ENCODE data around the gene SFTA2. TPM values are rescaled to one million over a fixed set of nuclear protein-coding genes. Genes with fewer than 3 reads are reported as not detected.

Gene SFTA2
- polyA plus RNA-seq, 1 donor from 2014 or later: 0.60 TPM

DNA sequence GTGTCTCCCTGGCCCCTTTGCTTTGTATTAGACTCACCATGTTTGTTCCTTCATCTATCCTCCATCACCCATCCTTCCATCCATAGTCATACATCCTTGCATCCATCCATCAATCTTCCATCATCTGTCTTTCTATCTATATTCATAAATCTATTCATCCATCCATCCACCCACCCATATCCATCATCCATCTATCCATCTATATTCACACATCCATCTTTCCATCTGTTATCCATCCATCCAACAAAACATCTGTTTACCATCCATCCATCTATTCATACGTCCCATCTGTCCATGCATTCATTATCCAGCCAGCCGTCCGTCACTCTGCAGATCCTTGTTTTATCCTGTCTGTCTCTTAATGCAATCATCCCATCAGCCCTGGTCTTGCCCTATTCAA is 37.0 kb downstream of the SFTA2 start:
- no peak overlapping the region for H3K4me3 Mint-ChIP-seq
- H3K36me3 Mint-ChIP-seq: peaks cover 8% of the 10 kb centered on the region
- peaks cover 0 to 4% (median 0%) of the 10 kb centered on the region in 3 donors for H3K4me1 Mint-ChIP-seq
- H3K27me3 Mint-ChIP-seq: peaks cover 3% of the 10 kb centered on the region
- H3K27ac Mint-ChIP-seq: no peak overlapping the region
- no peaks in the 10 kb centered on the region for H3K9me3 Mint-ChIP-seq

DNA sequence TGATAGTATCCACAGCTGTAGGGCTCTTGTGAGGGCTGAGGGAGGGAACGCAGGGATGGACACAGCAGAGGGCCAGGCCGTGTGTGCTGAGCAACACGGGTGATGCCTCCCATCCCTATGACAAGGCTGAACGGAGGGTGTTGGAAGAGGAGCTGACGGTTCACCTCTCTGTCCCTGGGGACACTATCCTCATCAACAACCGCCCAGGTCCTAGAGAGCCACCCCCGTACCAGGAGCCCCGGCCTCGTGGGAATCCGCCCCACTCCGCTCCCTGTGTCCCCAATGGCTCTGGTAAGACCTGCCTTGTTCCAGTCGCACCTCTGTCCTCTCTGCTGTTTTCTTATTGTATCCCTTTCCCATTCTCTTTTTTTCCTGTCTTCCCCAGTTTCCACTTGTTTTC is 37.6 kb downstream of the SFTA2 start:
- H3K4me1 Mint-ChIP-seq: peaks cover 0 to 4% (median 0%) of the 10 kb centered on the region in 3 donors
- no peak overlapping the region for H3K27ac Mint-ChIP-seq
- peaks cover 8% of the 10 kb centered on the region for H3K36me3 Mint-ChIP-seq
- peaks cover 3% of the 10 kb centered on the region for H3K27me3 Mint-ChIP-seq
- H3K9me3 Mint-ChIP-seq: no peaks in the 10 kb centered on the region
- H3K4me3 Mint-ChIP-seq: no peak overlapping the region

DNA sequence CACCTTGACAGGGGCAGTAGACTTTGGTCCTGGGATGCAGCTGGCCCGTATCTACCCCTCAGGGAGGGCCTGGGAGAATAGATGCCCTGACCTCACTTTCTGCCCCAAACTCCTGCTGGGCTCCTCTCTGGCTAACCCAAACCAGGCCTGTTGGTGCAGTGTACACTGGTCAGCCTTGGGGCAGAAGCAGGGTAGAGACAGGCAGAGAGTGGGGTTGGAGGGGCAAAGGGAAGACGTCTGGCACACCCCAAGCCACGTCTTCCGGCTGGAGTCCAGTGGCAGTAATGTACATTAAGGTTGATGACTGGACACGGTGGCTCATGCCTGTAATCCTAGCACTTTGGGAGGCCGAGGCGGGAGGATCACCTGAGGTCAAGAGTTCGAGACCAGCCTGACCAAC is 38.3 kb downstream of the SFTA2 start:
- Mint-ChIP-seq H3K27ac (peak overlapping the region in 1 of 3 donors; percentile 39), H3K9me3 (no peaks in the 10 kb centered on the region), H3K36me3 (peaks cover 8% of the 10 kb centered on the region)

DNA sequence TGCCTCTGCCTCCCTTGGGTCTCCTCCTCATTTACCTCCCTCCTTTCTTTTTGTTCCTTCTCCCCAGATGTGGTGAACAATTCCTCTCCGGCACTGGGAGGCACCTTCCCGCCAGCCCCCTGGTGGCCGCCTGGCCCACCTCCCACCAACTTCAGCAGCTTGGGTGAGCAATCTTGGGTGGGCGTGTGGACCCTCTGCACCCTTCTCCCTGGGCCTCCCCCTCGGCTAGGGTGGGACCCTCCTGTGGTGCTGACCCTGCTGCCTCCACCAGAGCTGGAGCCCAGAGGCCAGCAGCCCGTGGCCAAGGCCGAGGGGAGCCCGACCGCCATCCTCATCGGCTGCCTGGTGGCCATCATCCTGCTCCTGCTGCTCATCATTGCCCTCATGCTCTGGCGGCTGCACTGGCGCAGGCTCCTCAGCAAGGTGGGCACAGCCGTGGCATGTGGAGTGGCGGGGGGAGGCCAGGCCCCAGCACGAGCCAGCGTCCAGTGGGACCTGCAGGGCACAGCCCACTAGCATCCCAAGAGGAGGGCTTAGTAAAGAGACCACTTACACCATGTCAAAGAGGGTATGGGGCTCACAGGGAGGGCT is 38.9 kb downstream of the SFTA2 start:
- Mint-ChIP-seq H3K27ac (peak overlapping the region in 1 of 3 donors; percentile 39), H3K27me3 (peaks cover 3% of the 10 kb centered on the region), H3K4me3 (no peak overlapping the region), H3K36me3 (peaks cover 8% of the 10 kb centered on the region), H3K9me3 (no peaks in the 10 kb centered on the region), H3K4me1 (peaks cover 0 to 4% (median 4%) of the 10 kb centered on the region in 3 donors)

More for the DNA sequence above, 38.3 kb downstream of the SFTA2 start:
- peaks cover 3% of the 10 kb centered on the region for H3K27me3 Mint-ChIP-seq
- peaks cover 0 to 4% (median 0%) of the 10 kb centered on the region in 3 donors for H3K4me1 Mint-ChIP-seq
- no peak overlapping the region for H3K4me3 Mint-ChIP-seq

DNA sequence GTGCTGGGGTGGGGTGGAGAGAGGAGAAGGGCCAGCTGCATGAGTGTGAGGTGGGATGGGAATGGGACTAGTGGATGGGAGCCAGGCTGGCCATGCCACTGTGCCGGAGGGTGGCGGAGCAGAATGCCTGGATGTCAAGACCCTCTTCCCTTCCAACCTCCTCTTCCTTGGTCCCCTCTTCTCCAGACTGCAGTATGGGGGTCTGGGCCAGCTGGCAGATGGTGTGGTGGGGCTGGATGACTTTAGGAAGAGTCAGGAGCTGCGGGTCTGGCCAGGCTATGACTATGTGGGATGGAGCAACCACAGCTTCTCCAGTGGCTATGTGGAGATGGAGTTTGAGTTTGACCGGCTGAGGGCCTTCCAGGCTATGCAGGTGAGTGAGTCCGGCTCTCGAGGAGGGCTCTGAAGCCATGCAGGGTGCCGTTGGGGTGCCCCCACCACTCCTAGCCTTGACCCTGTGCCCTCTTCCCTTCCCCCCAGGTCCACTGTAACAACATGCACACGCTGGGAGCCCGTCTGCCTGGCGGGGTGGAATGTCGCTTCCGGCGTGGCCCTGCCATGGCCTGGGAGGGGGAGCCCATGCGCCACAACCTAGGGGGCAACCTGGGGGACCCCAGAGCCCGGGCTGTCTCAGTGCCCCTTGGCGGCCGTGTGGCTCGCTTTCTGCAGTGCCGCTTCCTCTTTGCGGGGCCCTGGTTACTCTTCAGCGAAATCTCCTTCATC is 40.0 kb downstream of the SFTA2 start:
- Mint-ChIP-seq H3K4me1 (peaks cover 0 to 8% (median 4%) of the 10 kb centered on the region in 3 donors), H3K36me3 (peaks cover 8% of the 10 kb centered on the region), H3K27ac (no peak overlapping the region), H3K9me3 (no peaks in the 10 kb centered on the region), H3K27me3 (peaks cover 3% of the 10 kb centered on the region), H3K4me3 (no peak overlapping the region)

DNA sequence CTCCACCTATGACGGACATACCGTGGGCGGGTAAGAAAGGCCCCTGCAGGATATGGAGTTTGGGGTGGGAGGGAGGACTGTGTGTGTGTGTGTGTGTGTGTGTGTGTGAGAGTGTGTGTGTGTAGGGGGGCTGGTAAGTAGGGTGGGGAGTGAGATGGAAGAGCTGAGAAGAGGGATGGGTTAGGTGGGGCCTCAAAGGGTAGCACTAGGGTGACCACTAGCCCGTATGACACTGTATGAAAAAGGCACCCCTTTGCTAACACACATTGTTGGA is 40.6 kb downstream of the SFTA2 start:
- Mint-ChIP-seq H3K4me1 (peaks cover 4 to 8% (median 8%) of the 10 kb centered on the region in 3 donors), H3K36me3 (peaks cover 8% of the 10 kb centered on the region), H3K9me3 (no peaks in the 10 kb centered on the region), H3K27me3 (peaks cover 5% of the 10 kb centered on the region), H3K4me3 (no peak overlapping the region), H3K27ac (no peak overlapping the region)

DNA sequence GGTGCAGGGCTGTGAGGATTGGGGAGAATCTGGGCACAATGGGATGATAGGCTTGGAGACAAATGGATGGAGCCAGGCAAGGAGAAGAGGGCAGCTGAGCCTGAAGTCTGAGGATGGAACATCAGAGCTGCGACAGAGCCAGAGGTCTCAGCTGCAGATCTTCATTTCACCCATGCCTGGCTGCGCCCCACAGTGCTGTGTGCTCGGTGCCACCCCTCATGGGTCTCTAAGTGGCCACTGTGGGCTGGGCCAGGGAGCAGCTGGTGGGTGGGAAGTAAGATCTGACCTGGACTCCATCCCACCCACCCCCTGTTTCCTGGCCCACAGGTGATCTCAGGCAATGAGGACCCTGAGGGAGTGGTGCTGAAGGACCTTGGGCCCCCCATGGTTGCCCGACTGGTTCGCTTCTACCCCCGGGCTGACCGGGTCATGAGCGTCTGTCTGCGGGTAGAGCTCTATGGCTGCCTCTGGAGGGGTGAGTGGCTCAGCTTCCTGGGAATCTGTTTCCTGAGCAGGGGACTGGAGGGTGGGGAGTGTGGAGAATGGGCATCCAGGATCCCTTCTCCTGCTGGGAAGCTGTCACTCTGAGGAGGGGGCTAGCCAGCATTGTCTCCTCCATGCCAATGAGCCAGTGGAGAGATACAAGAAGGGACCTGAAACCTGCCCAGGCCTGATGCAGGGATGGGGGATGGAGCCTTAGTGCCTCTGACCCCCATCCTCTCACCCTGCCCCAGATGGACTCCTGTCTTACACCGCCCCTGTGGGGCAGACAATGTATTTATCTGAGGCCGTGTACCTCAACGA is 41.1 kb downstream of the SFTA2 start:
- peaks cover 8 to 13% (median 12%) of the 10 kb centered on the region in 3 donors for H3K4me1 Mint-ChIP-seq
- H3K27ac Mint-ChIP-seq: no peak overlapping the region
- no peaks in the 10 kb centered on the region for H3K9me3 Mint-ChIP-seq
- peaks cover 5% of the 10 kb centered on the region for H3K27me3 Mint-ChIP-seq
- H3K36me3 Mint-ChIP-seq: peaks cover 8% of the 10 kb centered on the region
- H3K4me3 Mint-ChIP-seq: no peak overlapping the region

DNA sequence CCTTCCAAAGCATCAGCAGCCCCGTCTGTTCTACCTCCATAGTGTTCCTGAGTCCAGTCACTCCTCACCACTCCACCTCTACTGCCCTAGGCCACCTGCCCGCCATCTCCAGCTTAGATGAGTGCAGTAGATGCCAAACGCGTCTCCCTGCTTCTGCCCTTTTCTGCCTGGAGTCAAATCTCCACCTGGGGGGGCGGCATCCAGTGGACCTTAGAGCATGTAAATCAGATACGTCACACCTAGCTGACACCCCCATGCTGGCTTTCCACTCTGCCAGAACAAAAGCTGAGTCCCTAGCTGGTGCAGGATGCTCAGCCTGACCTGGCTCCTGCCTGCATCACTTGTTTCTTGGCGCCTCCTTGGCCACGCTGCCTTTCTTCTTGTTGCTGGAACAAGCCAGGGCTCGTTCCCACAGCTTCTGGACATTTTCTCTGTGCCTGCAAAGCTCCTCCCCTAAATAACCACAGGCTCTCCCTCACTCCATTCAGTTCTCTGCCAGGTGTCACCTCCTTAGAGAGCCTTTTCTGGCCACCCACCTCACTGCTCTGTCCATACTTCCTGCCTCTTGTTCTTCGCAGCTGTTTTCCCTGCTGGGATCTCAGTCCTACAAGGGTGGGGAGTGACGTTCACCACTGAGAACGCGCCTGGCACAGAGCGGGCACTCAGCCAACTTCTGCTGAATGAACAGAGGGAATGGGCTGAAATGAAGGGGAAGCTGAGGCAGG is 41.9 kb downstream of the SFTA2 start:
- Mint-ChIP-seq H3K9me3 (no peaks in the 10 kb centered on the region), H3K4me3 (peak overlapping the region in 1 of 4 donors; percentile 10), H3K4me1 (peaks cover 15 to 19% (median 18%) of the 10 kb centered on the region in 3 donors), H3K27ac (no peak overlapping the region), H3K27me3 (peaks cover 9% of the 10 kb centered on the region), H3K36me3 (peaks cover 8% of the 10 kb centered on the region)

DNA sequence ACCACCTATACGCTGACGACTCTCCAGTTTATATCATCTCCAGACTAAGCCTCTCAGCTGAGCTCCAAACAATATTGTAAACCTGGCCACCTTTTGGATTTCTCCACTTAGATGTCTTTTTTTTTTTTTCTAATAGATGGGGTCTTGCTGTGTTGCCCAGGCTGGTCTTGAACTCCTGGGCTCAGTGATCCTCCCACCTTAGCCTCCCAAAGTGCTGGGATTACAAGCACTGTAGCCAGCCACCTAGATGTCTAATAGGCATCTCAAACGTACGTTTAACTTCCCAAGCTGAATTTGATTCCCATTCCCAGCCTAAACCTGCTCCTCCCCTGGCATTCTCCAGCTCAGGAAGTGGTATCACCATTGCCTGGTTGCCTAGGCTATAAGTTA is 42.5 kb downstream of the SFTA2 start:
- Mint-ChIP-seq H3K9me3 (no peaks in the 10 kb centered on the region), H3K4me3 (peak overlapping the region in 1 of 4 donors; percentile 10), H3K4me1 (peaks cover 16 to 19% (median 18%) of the 10 kb centered on the region in 3 donors), H3K27me3 (peaks cover 9% of the 10 kb centered on the region), H3K27ac (no peak overlapping the region), H3K36me3 (peaks cover 2% of the 10 kb centered on the region)

DNA sequence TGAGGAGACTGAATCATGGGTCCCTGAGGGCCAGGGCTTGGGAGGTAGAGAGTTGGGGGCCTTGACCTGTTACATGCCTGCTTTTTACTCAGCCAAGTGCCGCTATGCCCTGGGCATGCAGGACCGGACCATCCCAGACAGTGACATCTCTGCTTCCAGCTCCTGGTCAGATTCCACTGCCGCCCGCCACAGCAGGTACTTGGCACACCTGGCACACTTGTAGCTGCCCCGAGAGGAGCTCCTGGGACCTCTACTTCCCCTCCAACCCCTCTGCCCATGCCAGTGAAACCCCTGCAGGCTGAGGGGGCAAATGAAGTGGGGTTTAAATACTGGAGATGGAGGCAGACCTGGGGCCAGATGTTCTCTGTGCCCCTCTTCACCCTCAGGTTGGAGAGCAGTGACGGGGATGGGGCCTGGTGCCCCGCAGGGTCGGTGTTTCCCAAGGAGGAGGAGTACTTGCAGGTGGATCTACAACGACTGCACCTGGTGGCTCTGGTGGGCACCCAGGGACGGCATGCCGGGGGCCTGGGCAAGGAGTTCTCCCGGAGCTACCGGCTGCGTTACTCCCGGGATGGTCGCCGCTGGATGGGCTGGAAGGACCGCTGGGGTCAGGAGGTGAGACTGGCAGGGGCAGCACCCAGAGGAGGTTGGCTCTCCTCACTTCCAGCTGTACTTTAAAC is 43.0 kb downstream of the SFTA2 start:
- H3K9me3 Mint-ChIP-seq: no peaks in the 10 kb centered on the region
- H3K4me1 Mint-ChIP-seq: peaks cover 16 to 19% (median 18%) of the 10 kb centered on the region in 3 donors
- H3K4me3 Mint-ChIP-seq: no peak overlapping the region
- peaks cover 2% of the 10 kb centered on the region for H3K36me3 Mint-ChIP-seq
- no peak overlapping the region for H3K27ac Mint-ChIP-seq
- peaks cover 9% of the 10 kb centered on the region for H3K27me3 Mint-ChIP-seq

DNA sequence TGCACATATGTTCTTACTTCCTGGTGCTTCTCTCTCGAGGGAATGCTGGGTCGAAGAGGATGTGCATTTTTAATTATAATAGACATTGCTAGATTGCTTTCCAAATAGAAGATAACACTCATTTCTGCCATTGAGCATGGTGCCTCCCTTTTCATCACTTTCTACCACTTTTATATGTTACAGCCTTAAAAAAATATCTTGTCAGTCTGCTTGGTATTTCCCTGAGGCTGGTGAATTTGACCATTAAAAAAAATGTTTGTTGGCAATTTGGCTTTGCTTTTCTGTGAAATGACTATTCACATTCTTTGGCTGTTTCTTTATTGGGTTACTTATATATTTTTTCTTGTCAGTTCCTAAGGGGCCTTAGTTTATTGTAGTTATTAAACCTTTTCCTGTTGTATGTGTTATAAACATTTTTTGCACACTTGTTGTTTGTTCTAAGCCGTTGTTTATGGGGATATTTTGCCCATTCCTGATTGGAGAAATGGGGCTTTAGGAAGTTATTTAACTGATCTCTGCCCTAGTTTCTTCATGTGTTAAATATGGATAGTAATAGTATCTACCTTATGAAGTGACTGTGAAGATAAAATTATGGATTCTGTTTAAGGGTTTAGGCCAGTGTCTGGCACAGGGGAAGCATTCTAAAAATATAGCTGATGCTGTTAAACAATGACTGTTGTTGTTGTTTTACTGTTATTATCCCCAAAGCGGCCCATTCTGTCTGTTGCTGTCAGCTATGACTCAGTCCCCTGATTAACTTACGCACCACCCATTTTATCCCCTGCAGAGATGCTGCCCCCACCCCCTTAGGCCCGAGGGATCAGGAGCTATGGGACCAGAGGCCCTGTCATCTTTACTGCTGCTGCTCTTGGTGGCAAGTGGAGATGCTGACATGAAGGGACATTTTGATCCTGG is 43.8 kb downstream of the SFTA2 start:
- Mint-ChIP-seq H3K27ac (no peak overlapping the region), H3K4me1 (peaks cover 20 to 23% (median 21%) of the 10 kb centered on the region in 3 donors), H3K36me3 (peaks cover 2% of the 10 kb centered on the region), H3K4me3 (peak overlapping the region in 1 of 4 donors; percentile 73), H3K9me3 (no peaks in the 10 kb centered on the region), H3K27me3 (peaks cover 9% of the 10 kb centered on the region)

DNA sequence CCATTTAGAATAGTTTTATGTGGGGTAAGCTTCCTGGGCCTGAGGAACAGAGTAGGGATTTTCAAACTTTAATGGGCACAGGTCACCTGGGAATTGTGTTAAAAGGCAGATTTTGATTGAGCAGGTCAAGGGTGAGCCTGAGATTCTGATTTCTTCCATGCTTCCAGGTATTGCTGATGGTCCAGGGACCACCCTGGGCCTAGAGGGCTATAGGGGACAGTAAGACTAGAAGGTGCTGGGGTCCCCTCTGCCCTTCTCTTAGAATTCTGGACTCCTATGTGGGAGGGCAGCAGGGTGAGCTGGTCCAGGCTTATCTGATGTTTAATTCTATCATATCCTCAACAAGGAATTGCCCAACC is 45.1 kb downstream of the SFTA2 start:
- H3K4me3 Mint-ChIP-seq: peak overlapping the region in 2 of 4 donors; percentile 81 to 84

DNA sequence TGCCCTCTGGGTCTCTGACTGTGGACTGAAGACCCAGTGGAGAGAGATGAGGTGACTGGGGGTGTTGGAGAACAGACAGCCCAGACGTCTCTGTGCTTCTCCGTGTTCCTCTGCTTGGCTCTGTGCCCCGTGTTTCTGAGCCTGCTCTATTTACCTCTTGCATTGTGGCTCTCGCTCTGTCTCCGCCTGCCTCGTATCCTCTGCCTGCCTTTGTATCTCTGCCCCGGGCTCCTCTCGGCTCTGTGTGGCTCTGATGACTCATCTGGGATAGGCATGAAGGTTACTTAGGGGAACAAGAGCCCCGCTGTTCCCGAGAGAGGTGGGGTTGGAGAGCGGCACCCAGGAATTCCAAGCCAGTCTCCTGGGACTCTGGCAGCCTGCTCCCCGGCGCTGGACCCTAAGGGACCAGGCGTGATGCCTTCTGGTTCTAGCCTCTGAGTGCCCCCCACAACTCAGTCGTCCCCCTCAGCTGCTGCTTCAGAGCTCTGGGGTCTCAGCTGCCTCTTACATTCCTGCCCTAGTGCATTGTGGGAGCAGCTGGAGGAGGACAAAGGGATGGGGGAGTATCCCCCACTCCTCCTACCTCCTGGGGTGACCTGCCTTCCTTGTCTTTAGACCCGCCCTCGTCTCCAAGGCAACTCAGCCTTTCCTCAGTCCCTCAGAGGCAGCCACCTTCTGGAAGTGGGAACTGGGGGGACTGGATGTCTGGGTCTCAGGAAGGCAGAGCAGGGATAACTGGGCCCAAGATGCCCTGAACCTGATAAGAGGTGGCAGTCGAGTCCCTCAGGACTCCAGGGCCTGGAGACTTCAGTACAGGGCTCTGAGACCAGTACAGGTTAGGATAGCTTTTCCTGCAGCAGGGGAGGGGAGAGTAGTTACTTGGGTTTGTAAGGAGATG is 45.7 kb downstream of the SFTA2 start:
- H3K27me3 Mint-ChIP-seq: peaks cover 6% of the 10 kb centered on the region
- H3K4me1 Mint-ChIP-seq: peaks cover 24 to 29% (median 27%) of the 10 kb centered on the region in 3 donors
- H3K9me3 Mint-ChIP-seq: no peaks in the 10 kb centered on the region
- H3K4me3 Mint-ChIP-seq: peak overlapping the region; percentile 81 to 96 (median 89)
- H3K36me3 Mint-ChIP-seq: no peaks in the 10 kb centered on the region
- H3K27ac Mint-ChIP-seq: peak overlapping the region; percentile 47 to 60 (median 50)

More for the DNA sequence above, 45.1 kb downstream of the SFTA2 start:
- Mint-ChIP-seq H3K27ac (peak overlapping the region in 1 of 3 donors; percentile 16), H3K36me3 (no peaks in the 10 kb centered on the region), H3K27me3 (peaks cover 6% of the 10 kb centered on the region), H3K9me3 (no peaks in the 10 kb centered on the region), H3K4me1 (peaks cover 24 to 29% (median 27%) of the 10 kb centered on the region in 3 donors)

All from IgD-negative memory B cell (primary cell).